IPS-11a (cell line): ENCODE measurements around the gene THAP12.
A peak's percentile ranks its signal among the peaks of the same experiment; 100 is the strongest.
"Not testable (repeated sequence)": the region's sequence is repeated elsewhere in the genome, so short reads cannot be mapped to it uniquely, and the experiment has no call there.

ENCODE experiments used
- H3K4me3 ChIP-seq: one replicate; pipeline ENCODE4 v1.5.1; 2013; ENCODE audit warnings: low read depth, low read length, control low read depth

The THAP12 gene

GRCh38 chr11:76329084-76329648, 51.8 kb downstream of the THAP12 start:
- H3K4me3 ChIP-seq = no peak overlapping the region

- H3K4me3 ChIP-seq = no peak overlapping the region
Observed at GRCh38 chr11:76327756-76328388, 53.1 kb downstream of the THAP12 start.

- no peak overlapping the region for H3K4me3 ChIP-seq
Observed at GRCh38 chr11:76327202-76327601, 53.7 kb downstream of the THAP12 start.

DNA sequence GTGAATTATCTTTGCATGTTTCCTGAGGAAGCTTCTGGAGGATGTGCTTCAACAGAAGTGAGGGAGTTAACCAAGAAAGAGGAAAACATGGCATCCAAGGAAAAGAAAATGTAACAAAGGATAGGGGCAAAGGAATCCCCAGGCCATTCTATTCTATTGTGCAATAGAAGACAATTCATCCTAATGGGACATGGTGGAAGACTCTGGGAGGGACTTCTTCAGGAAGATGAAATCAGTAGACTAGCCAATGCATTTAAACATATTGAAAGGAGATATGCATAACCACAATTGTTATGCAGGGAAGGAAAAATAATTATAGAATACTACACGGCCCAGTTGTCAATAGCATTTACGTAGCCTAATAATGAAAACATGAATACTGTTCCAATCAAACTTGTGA, 55.7 kb downstream of the THAP12 start:
- H3K4me3 ChIP-seq = no peak overlapping the region

GRCh38 chr11:76323804-76324203, 57.1 kb downstream of the THAP12 start:
- H3K4me3 ChIP-seq = no peak overlapping the region

GRCh38 chr11:76323375-76323774, 57.6 kb downstream of the THAP12 start:
- H3K4me3 ChIP-seq = not testable (repeated sequence)

DNA sequence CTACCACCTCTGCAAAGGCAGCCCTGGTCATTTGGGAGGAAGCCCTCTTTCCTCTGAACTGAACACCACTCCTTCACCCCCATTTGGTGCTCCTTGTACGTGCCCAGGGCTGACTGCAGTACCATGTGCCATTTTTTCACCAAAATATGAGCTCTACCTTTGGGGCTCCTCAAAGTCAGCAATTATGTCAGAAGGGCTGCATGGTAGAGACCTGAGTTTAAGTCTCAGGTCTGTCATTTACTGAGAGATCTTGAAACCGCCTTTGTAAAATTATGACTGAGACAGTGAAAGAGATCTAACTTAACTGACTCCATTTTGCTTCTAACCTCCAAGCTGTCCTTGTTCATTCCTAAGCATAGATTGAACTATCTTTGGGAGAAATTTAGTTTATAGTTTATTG, 58.0 kb downstream of the THAP12 start:
- no peak overlapping the region for H3K4me3 ChIP-seq

DNA sequence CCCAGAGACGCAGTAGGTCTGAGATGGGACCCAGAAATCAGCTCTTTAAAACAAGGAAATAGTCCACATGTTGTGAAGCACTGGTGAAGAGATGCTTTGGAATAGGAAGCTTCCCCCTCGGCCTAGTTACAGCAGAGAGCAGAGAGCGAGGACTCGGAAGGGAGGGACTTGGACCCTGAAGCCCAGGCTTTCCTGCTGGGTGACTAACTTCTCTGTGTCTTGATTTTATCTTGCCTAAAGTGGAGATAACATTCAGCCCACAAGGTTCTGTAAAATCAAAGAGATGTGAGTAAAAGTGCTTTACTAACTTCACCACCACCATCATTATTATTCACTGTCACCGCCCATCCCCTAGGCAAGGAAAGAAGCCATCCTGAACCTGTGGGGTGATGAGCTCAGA, 58.4 kb downstream of the THAP12 start:
- peak overlapping the region; percentile 28 for H3K4me3 ChIP-seq

DNA sequence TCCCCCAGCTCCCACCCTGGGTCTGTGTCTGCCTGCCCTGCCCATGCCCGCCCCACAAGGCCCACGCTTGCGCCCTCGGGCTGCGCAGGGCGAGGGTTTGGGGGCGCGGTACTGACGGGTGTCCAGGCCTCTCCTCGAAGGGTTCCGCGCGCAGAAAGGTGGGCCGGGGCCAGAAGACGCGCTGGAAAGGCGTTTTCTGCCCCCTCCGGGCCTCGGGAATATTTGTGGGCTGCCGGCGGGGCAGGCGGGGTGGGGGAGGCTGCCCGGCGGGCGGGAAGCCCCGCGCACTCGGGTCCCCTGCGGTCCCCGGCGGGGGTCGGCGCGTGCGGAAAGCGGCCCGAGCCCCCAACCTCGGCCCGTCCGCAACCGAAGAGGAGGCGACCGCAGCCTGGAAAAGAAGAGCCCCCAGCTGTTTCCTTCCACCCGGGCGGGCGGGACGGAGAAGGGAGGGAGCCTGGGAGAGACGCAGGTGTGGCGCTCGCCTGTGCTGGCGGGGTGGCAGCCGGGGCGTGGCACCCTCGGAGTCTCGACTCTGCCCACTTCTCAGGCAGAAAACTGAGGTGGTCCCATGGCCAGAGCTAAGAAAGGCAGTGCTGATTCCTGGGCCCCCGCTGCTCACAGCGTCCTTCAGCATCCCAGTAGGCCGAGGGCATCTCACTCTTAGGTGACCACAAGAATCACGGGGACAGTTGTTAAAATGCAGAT, 59.0 kb downstream of the THAP12 start:
- peak overlapping the region; percentile 28 for H3K4me3 ChIP-seq

DNA sequence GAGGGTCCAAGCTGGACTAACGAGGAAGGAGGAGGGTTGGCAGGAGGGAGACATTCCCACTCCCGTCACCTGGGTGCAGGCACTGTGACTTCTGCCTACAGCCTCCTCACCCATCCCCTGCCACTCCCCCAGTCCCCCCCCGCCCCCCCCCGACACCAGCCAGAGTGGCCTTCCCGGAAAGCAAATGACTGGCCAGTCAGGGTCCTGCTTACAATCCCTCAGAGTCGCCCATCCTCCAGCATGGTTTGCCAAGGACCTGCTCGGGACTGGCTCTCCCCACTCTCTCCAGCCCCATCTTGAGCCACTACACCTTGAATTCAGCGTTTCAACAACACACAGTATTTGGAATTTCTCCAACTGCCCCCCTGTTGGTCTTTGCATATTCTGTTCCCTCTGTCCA, 59.6 kb downstream of the THAP12 start:
- H3K4me3 ChIP-seq = peak overlapping the region; percentile 28

GRCh38 chr11:76320929-76321328, 60.0 kb downstream of the THAP12 start:
- no peak overlapping the region for H3K4me3 ChIP-seq

DNA sequence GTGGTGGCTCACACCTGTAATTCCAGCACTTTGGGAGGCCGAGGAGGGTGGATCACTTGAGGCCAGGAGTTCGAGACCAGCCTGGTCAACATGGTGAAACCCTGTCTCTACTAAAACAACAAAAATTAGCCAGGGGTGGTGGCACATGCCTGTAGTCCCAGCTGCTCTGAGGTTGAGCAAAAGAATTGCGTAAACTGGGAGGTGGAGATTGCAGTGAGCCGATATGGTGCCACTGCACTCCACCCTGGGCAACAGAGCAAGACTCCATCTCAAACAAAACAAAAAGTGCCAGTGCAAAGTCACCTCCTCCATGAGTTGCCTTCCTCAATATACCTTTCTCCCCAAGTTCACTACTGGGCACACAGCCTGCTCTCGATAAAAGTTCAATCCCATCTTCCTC, 61.1 kb downstream of the THAP12 start:
- H3K4me3 ChIP-seq = not testable (repeated sequence)

GRCh38 chr11:76318744-76319384, 62.1 kb downstream of the THAP12 start:
- H3K4me3 ChIP-seq = no peak overlapping the region

- H3K4me3 ChIP-seq = no peak overlapping the region
Observed at GRCh38 chr11:76317296-76317695, 63.6 kb downstream of the THAP12 start.

DNA sequence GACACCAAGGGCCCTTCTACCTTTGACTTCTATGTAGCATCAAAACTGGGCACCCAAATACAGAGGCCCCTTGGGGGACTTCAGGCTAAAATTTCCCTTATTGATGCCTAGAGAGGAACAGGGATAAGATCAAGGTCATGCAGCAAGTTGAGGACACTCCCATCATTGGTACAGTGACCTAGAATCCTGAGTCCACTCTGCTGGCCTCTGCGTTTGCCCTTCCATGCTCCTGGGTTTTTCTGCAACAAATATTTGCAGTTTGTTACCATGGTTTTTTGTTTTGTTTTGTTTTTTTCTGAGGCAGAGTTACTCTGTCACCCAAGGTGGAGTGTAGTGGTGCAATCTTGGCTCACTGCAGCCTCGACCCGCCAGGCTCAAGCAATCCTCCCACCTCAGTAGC, 64.2 kb downstream of the THAP12 start:
- no peak overlapping the region for H3K4me3 ChIP-seq

DNA sequence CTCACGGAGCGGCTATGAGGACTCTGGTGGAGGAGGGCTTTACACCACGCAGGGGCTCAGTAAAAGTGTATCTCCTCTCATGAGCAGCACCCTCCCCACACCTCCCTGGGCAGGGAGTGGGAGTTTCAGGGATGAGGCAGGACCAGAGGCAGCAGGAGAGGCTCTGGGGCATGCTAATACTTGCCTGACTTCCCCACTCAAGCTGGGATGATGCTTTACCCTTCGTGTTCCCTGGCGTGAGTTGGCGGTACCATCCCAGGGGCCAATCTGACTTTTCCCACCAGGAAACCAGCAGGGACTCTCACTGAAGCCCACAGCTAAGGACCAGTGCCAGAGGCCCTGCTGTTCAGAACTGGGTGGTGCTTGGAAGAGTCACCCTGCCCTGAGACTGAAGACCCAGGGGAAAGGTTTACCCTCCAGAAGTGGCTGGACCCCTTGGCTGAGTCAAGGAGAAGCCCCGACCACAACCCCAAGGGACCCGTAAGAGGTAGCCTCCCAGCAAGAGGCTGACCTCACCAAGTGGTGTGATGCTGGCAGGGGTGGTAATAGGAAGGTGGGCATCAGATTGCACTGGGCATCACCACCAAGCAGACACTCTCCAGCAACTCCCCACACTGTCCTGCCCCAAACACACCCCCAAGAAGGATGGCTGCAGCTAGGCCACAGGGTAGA, 65.6 kb downstream of the THAP12 start:
- no peak overlapping the region for H3K4me3 ChIP-seq

DNA sequence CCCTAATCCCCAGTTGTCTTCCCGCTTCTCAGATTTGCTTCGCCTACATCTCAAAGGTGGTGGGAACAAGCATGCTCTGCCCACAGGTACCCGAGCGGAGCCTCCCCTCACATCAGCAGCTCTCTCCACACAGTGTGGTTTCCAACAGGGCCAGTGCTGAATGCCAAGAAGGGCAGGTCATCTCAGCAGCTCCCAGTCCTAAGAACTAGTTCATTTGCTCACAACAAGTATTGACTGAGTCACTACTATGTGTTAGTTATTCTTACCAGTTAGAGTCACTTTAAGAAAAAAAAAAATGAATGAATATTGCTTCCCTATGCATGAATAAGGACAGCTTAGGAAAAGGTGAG, 66.2 kb downstream of the THAP12 start:
- H3K4me3 ChIP-seq = no peak overlapping the region

GRCh38 chr11:76313913-76314740, 66.8 kb downstream of the THAP12 start:
- H3K4me3 ChIP-seq = no peak overlapping the region

DNA sequence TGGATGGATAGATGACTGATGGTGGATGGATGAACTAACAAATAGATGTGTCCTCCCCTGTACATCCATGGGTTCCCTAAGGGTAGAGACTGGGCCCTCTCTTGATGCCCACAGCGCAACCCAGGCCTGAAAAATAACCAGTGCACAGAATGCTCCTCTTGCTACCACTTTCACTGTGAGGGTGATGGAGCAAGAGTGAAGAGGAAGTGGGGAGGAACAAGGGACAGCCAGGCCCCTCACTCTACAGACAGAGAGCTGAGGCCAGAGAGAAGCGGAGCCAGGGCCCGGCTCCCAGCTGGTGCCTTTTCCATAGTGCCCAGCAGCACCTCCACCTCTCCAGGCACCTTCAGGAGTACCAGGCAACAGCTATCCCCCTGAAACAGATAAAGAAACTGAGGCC, 67.7 kb downstream of the THAP12 start:
- no peak overlapping the region for H3K4me3 ChIP-seq

DNA sequence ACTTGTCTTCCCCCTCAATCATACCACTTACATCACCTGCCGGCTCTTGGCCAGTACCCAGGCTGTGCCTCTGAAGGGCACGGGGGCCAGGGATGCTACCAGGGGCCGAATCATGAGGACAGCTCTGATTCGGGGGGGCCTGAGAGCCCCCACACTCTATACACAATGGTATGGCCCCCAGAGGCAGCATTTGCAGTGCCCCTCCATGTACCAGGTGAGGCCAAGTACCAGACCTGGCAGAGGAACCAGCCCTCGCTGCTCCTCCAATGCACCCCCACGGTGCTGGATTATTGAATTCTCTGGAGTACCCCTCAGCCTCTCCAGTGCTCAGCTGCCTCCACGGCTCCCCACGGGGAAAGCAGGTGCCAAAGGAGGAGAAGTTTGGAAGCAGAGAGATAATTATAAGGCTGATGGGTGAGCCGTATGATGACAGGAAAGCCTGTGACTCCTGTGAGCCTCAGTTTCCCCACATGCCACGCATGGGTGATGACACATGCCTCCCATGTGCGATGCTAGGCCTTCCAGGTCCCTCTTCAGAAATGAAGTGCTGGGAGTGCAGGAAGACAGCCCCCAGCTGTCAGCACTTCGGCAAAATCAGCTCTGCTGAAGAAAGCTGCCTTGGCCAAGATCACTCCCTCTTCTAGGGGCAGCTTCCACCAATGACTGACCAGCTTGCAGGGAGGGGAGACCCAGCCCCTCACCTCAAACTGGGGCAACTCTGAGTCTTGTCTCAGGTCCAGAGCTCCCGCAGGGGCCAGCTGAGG, 69.9 kb downstream of the THAP12 start:
- H3K4me3 ChIP-seq = no peak overlapping the region
